MM.1S (cell line): Measurements from ENCODE around the gene ASPHD1.
"Not testable (repeated sequence)": the region's sequence is repeated elsewhere in the genome, so short reads cannot be mapped to it uniquely, and the experiment has no call there.

ENCODE experiments used
- DNase-seq: peaks from one replicate; pipeline ENCODE4 v3.0.0-alpha.2; 2015
- H2AFZ ChIP-seq: fragments of 300-600 bp; sonication (generic); 2 replicates; pipeline ENCODE4 v1.6.0; 2016; ENCODE audit warnings: antibody characterized with exemption, low read length
- H3F3A ChIP-seq: fragments of 300-600 bp; sonication (generic); 2 replicates; pipeline ENCODE4 v1.6.1; 2016; ENCODE audit warnings: mild to moderate bottlenecking, antibody characterized with exemption, low read length, moderate library complexity, mixed read lengths; ENCODE audit not compliant: insufficient read depth
- H3K27ac ChIP-seq: fragments of 300-600 bp; sonication (generic); 2 replicates; pipeline ENCODE4 v1.5.1; 2016; ENCODE audit warnings: mild to moderate bottlenecking, low read length
- H3K27me3 ChIP-seq: fragments of 300-600 bp; sonication (generic); replicated peaks from 2 replicates; pipeline ENCODE4 v1.6.0; 2016; ENCODE audit warnings: low read length; ENCODE audit not compliant: insufficient read depth
- H3K36me3 ChIP-seq: fragments of 300-600 bp; sonication (generic); replicated peaks from 2 replicates; pipeline ENCODE4 v1.6.1; 2016; ENCODE audit warnings: mild to moderate bottlenecking, low read length, mixed read lengths; ENCODE audit not compliant: insufficient read depth
- H3K4me1 ChIP-seq: fragments of 300-600 bp; sonication (generic); 2 replicates; pipeline ENCODE4 v1.6.1; 2016; ENCODE audit warnings: low read length, mixed read lengths
- H3K4me2 ChIP-seq: fragments of 300-600 bp; sonication (generic); 2 replicates; pipeline ENCODE4 v1.6.0; 2016; ENCODE audit warnings: low read depth, low read length
- H3K4me3 ChIP-seq: fragments of 300-600 bp; sonication (generic); 2 replicates; pipeline ENCODE4 v1.5.1; 2016; ENCODE audit warnings: low read length, mixed read lengths
- H3K79me2 ChIP-seq: fragments of 300-600 bp; sonication (generic); 2 replicates; pipeline ENCODE4 v1.6.1; 2016; ENCODE audit warnings: mixed run types, low read length, mixed read lengths
- H3K9ac ChIP-seq: fragments of 300-600 bp; sonication (generic); 2 replicates; pipeline ENCODE4 v1.6.1; 2016; ENCODE audit warnings: low read length, mixed read lengths
- H3K9me2 ChIP-seq: fragments of 300-600 bp; sonication (generic); replicated peaks from 2 replicates; pipeline ENCODE4 v1.6.1; 2016; ENCODE audit warnings: mild to moderate bottlenecking, low read length, mixed read lengths; ENCODE audit not compliant: insufficient read depth
- H3K9me3 ChIP-seq: fragments of 300-600 bp; sonication (generic); replicated peaks from 2 replicates; pipeline ENCODE4 v1.6.1; 2016; ENCODE audit warnings: mild to moderate bottlenecking, low read length, mixed read lengths; ENCODE audit not compliant: insufficient read depth
- H4K20me1 ChIP-seq: fragments of 300-600 bp; sonication (generic); 2 replicates; pipeline ENCODE4 v1.6.1; 2016; ENCODE audit warnings: mild to moderate bottlenecking, low read length, moderate library complexity, mixed read lengths; ENCODE audit not compliant: insufficient read depth
- EZH2 ChIP-seq: fragments of 300-600 bp; sonication (generic); optimal IDR thresholded peaks from 2 replicates; pipeline ENCODE3; 2017; ENCODE audit warnings: low read depth, mild to moderate bottlenecking, antibody characterized with exemption, low read length, mixed read lengths
- EZH2phosphoT487 ChIP-seq: fragments of 300-600 bp; sonication (generic); IDR thresholded peaks from 2 replicates; pipeline ENCODE4 v1.6.1; 2018; ENCODE audit warnings: antibody characterized with exemption, low read length
- TF ChIP-seq, protein P1 (sequence below): fragments of 300-600 bp; sonication (generic); IDR thresholded peaks from 2 replicates; pipeline ENCODE4 v1.5.1; 2016; ENCODE audit warnings: antibody characterized with exemption, low read length, mixed read lengths

Gene ASPHD1

DNA sequence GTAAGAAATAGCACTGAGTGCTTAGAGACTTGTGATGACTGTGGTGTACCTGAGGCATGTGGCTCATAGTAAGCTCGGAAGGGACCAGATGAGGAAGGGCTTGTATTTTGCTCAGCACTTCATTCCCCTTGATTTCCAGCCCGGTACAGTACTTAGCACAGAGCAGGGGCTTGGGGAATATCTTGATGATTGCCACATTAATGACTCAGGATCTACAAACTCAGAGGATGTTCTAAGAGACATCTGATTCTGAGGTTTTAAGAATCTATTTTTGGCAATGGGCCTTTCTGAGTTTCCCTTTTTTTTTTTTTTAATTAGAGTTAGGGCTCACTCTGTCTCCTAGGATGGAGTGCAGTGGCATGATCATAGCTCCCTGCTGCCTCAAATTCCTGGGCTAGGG, 9.1 kb downstream of the ASPHD1 start:
- TF ChIP-seq EZH2phosphoT487, result no peak
- TF ChIP-seq EZH2, result no peak
- Histone ChIP-seq H3K4me1 (no peaks in the 10 kb centered on the region), H3K27ac (no peak overlapping the region), H3K27me3 (no peaks in the 10 kb centered on the region), H3K9me3 (no peaks in the 10 kb centered on the region), H3K4me2 (no peak overlapping the region), H4K20me1 (no peaks in the 10 kb centered on the region), H3F3A (no peaks in the 10 kb centered on the region), H3K79me2 (no peaks in the 10 kb centered on the region), H3K36me3 (no peaks in the 10 kb centered on the region), H2AFZ (no peak overlapping the region), H3K9ac (no peak overlapping the region), H3K9me2 (no peaks in the 10 kb centered on the region), H3K4me3 (no peak overlapping the region)
- DNase-seq, result no peak

DNA sequence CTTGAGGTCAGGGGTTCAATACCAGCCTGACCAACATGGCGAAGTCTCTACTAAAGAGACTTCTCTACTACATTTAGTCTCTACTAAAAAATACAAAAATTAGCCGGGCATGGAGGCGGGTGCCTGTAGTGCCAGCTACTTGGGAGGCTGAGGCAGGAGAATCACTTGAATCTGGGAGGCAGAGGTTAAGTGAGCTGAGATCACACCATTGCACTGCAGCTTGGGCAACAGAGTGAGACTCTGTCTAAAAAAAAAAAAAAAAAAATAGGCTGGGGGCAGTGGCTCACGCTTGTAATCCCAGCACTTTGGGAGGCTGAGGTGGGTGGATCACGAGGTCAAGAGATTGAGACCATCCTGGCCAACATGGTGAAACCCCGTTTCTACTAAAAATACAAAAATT, 9.6 kb downstream of the ASPHD1 start:
- not testable (repeated sequence) for H3K27me3 ChIP-seq, H3K4me1 ChIP-seq, DNase-seq, H3K9ac ChIP-seq, H3K36me3 ChIP-seq, H3K9me2 ChIP-seq, H3K79me2 ChIP-seq, H3K4me2 ChIP-seq, H3K27ac ChIP-seq, H3K4me3 ChIP-seq, H2AFZ ChIP-seq, H3F3A ChIP-seq, H3K9me3 ChIP-seq, H4K20me1 ChIP-seq

- H3K4me1 ChIP-seq, result no peaks in the 10 kb centered on the region
- H3K4me3 ChIP-seq, result no peak overlapping the region
- H3K4me2 ChIP-seq, result no peak overlapping the region
- DNase-seq, result no peak
- H3K79me2 ChIP-seq, result no peaks in the 10 kb centered on the region
- TF ChIP-seq, protein P1, sequence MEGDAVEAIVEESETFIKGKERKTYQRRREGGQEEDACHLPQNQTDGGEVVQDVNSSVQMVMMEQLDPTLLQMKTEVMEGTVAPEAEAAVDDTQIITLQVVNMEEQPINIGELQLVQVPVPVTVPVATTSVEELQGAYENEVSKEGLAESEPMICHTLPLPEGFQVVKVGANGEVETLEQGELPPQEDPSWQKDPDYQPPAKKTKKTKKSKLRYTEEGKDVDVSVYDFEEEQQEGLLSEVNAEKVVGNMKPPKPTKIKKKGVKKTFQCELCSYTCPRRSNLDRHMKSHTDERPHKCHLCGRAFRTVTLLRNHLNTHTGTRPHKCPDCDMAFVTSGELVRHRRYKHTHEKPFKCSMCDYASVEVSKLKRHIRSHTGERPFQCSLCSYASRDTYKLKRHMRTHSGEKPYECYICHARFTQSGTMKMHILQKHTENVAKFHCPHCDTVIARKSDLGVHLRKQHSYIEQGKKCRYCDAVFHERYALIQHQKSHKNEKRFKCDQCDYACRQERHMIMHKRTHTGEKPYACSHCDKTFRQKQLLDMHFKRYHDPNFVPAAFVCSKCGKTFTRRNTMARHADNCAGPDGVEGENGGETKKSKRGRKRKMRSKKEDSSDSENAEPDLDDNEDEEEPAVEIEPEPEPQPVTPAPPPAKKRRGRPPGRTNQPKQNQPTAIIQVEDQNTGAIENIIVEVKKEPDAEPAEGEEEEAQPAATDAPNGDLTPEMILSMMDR, result no peak
- TF ChIP-seq EZH2phosphoT487, result no peak
- TF ChIP-seq EZH2, result no peak
- H3K9me3 ChIP-seq, result no peaks in the 10 kb centered on the region
- H3K27ac ChIP-seq, result no peak overlapping the region
- no peak overlapping the region for H2AFZ ChIP-seq
- H3K9ac ChIP-seq, result no peak overlapping the region
- H3K9me2 ChIP-seq, result no peaks in the 10 kb centered on the region
- no peaks in the 10 kb centered on the region for H3K27me3 ChIP-seq
- H3F3A ChIP-seq, result no peaks in the 10 kb centered on the region
- no peaks in the 10 kb centered on the region for H4K20me1 ChIP-seq
- no peaks in the 10 kb centered on the region for H3K36me3 ChIP-seq
Observed at GRCh38 chr16:29910819-29911675, 10.8 kb downstream of the ASPHD1 start.

GRCh38 chr16:29911676-29912010, 11.4 kb downstream of the ASPHD1 start:
- no peaks in the 10 kb centered on the region for H3K9me2 ChIP-seq
- no peak overlapping the region for H3K4me3 ChIP-seq
- no peak overlapping the region for H3K9ac ChIP-seq
- H3K79me2 ChIP-seq, result no peaks in the 10 kb centered on the region
- TF ChIP-seq, protein P1, result no peak
- TF ChIP-seq EZH2phosphoT487 (no peak), EZH2 (no peak)
- no peaks in the 10 kb centered on the region for H3K4me1 ChIP-seq
- H4K20me1 ChIP-seq, result no peaks in the 10 kb centered on the region
- no peaks in the 10 kb centered on the region for H3K36me3 ChIP-seq
- H3K27ac ChIP-seq, result no peak overlapping the region
- no peaks in the 10 kb centered on the region for H3K9me3 ChIP-seq
- DNase-seq, result no peak
- no peak overlapping the region for H3K4me2 ChIP-seq
- no peaks in the 10 kb centered on the region for H3K27me3 ChIP-seq
- no peak overlapping the region for H2AFZ ChIP-seq
- no peaks in the 10 kb centered on the region for H3F3A ChIP-seq
